GM18505 (cell line): ENCODE results near the gene EFCAB6.

Experiments
- ATAC-seq: cut with Tn5 transposase; IDR thresholded peaks from one replicate; pipeline ENCODE4 v1.9.1; 2021; ENCODE audit not compliant: unreplicated experiment
- POLR2A ChIP-seq: IDR thresholded peaks from 4 replicates; pipeline ENCODE4 v1.6.1; 2011; ENCODE audit warnings: borderline replicate concordance; ENCODE audit not compliant: insufficient read depth, insufficient read length; ENCODE audit errors: extremely low read depth

Gene EFCAB6

DNA sequence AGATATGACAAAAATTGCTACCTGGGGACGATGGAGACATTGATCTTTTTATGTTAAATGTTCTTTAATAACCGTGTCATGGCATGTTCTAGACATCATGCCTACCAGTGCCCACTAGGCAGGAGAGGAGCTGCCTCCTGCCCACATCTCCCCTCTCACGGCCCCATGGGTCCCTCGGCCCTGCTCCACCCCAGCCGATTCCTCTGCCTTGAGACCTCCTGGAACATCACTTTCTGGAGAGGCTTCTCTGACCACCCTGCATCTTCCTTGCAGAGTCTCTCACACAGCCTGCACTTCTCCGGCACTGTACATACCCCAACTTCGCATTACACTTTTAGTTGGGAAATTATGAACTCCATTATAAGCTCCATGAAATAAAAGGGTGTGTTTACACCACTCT is 16.8 kb downstream of the EFCAB6 start:
- TF ChIP-seq POLR2A: no peak
- no peak for ATAC-seq

DNA sequence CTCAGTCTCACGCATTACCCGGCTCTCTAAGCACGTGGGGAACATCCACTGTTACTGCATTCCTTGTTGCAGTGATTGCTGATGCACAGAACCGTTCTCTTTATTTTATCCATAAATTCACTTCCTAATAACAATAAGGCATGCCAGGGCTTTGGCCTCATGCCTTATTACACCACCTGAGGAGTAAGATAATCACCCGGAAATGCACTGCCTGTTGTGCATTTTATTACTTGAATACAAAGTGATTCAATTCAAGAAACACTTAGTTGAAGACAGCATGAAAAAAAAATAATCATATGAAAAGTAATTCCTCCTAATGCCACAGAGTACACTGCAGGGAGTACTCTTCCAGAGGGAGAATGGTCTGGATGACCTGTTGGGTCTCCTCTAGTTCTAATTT is 19.2 kb downstream of the EFCAB6 start:
- no peak for ATAC-seq
- TF ChIP-seq POLR2A: no peak

DNA sequence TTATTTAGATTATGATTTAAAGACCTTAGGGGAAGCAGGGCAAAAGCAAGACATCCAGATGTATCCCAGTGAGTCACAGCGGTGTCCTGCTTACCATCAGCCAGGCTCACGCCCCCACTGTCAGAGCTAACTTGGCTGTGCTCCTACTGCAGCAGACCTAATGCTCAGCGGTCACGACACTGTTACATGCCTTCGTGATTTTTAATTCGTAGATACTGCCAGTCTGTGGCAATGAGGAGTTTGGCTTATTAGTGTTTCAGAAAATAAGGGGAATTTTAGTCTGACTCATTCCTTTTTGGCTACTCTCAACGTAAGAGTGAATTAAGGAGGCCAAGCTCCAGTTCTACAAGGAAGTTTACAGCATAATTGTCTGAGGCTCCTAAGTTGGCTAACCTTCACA is 22.7 kb downstream of the EFCAB6 start:
- no peak for TF ChIP-seq POLR2A
- ATAC-seq: no peak

DNA sequence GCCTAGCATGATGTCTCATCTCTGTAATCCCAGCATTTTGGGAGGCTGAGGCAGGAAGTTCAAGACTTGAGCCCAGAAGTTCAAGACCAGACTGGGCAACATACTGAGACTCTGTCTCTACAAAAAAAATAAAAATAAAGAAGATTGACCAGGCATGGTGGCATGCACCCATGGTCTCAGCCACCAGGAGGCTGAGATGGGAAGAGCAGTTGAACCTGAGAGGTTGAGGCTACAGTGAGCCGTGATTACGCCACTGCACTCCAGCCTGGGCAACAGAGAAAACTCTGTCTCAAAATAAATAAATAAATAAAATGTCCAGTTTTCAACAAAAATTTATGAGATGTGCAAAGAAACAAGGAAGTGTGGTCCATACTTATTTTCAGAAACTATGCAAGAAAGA is 28.3 kb downstream of the EFCAB6 start:
- TF ChIP-seq POLR2A: no peak
- no peak for ATAC-seq

DNA sequence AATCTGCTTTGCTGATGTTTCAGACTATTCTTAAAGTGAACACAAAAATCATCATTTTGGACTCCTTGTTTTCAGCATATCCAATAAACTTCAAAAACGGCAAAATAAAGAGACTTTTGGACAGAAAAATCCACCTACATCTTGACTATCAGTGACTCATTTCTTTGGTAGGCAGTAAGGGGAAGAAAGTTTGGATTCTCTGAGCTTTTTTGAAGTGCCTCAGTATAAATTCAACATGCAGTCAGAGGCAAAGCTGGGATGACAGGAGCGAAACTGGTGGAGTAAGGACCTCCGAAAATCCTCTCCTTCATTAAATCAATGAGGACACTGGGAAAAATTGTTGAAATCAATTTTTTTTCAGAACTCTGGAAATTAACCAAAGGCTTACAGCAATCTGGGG is 29.7 kb downstream of the EFCAB6 start:
- TF ChIP-seq POLR2A: no peak

DNA sequence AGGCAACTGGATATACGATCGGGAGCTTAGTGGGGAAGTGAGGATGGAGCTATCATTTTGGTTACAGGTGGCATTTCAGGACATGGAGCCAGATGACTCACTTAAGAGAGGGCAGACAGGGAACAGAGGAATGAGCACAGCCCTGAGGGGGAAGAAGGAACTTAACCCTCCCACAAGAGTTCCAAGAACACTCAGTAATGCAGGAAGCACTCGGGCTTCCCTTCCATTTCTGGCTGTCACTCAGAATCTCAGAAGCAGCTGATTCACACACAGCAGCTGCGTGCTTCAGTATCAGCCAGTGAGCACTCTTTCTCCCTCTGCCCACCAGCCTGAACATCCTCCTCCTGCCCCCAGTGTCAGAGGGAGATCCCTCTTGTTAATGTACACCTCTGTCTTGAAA is 34.8 kb downstream of the EFCAB6 start:
- no peak for ATAC-seq
- TF ChIP-seq POLR2A: no peak

More for the DNA sequence above, 29.7 kb downstream of the EFCAB6 start:
- ATAC-seq: no peak

DNA sequence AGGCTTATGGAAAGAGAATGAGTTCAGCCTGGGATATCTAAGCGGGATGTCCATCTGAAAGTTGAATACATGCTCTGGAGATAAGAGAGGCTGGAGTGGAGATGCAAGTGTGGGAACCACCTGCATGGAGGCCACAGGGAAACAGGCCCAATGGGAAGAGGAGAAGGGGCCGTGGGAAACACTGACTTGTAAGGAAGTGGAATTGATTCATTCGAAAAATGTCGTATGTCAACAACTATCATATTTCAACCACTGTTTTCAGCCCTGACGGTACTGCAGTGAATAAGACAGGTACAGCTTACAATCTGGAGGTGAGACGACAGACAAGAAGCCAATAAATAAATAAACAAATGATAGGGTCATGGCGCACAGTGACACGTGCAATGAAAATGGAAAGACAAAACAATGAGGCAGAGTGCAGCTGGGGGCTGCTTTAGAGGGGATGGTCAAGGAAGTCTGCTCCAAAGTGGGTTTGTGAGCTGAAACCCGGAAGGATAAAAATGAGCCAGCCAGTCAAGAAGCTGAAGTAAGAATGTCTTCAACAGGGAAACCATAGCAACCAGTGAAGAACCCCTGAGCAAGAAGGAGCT is 35.9 kb downstream of the EFCAB6 start:
- no peak for TF ChIP-seq POLR2A
- no peak for ATAC-seq

DNA sequence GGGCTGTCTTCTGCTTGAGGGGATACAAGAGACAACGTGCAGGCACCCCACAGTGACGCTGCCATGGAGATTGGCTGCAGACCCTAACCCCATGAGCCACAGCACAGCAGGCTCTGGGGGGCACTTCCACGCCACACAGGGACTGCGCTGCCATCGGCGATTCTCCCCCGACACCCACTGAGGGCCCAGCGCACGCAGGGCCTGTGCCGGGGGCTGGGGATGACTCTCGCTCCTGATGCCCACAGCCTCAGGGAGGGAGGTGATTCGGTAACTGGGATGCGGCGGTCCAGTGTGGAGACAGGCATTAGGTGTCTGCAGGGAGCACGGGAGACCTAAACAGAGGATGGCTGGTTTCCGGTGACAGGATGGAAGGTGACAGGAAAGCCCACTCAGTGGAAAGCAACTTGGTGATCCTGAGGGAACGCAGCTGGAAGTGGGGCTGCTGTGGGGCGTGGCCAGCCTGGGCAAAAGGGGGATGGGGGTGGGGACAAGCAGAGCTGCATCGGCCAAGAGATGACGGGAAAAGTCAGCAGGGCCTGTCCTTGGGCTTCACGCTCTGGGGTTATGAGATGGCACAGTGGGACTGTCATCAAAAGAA is 37.7 kb downstream of the EFCAB6 start:
- TF ChIP-seq POLR2A: no peak
- no peak for ATAC-seq

DNA sequence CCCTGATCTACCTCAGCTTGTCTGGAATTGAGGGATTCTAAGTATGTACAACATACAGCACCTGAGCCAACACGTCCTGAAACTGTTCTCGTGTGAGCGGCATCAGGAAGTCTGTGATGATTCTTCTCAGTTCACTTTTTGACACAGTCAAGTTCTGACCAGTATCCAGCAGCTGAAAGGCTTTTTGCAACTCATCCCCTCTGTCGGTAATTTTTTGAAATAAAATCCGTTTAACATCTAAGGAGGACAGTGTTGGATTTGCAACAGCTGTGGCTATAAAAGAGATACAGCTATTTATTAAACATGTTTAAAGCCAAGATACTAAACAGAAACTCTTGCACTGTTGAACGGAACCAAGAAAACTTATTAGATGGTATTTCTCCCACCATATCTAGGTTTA is 39.3 kb downstream of the EFCAB6 start:
- ATAC-seq: no peak
- TF ChIP-seq POLR2A: no peak

DNA sequence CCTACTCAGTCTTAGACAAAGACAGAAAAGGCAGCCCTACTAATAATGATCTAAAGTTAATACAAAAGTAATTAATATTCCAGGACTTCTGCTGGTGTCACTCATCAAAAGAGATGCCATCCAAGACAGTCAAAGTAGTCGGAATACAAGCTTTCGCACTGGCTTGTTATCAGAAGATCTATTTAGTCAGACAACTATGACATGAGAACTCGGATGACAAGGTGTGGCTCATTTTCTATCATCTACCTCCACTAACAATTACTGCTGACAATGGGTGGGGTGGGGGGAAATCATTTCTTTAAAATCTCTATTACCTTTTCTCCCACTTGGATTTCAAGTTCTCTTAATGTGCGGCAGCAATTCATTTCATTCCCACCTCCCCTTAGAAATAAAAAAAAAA is 56.7 kb downstream of the EFCAB6 start:
- TF ChIP-seq POLR2A: no peak
- no peak for ATAC-seq

DNA sequence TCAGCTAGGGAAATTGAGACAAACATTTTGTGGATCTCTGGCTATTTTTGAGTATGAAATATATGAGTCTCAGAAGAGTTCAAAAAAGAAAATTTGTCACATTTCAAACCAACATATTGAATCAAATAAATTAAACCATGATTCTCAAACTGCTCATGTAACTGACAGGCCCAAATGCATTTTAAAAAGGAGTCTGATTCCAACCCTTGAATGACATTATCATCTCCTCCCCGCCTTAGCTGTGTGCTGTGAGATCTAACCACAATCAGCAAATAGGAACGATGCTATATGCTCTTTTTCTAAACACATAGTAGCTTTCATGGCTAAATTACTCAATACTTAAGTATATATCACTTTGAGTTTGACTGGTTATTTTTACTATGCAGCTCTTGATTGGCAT is 57.1 kb downstream of the EFCAB6 start:
- no peak for TF ChIP-seq POLR2A
- no peak for ATAC-seq

DNA sequence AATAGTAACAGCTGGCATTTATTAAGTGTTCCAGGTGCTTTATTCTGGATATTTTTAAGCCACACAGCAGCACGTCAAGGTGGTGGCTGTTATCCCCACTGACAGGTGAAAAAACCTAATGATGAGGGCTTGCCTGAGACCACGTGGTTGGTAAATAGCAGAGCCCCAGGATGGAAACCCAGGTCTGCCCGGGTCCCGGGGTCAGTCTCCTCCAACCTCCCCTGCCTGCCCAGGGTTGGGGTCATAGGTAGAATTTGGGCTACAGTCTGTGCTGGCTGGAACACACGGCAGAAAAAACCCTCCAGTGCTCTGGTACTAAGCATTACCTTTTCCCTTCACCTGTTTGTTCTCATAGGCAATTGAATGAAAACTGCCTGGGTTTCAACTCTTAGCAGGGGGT is 57.9 kb downstream of the EFCAB6 start:
- TF ChIP-seq POLR2A: no peak
- no peak for ATAC-seq

DNA sequence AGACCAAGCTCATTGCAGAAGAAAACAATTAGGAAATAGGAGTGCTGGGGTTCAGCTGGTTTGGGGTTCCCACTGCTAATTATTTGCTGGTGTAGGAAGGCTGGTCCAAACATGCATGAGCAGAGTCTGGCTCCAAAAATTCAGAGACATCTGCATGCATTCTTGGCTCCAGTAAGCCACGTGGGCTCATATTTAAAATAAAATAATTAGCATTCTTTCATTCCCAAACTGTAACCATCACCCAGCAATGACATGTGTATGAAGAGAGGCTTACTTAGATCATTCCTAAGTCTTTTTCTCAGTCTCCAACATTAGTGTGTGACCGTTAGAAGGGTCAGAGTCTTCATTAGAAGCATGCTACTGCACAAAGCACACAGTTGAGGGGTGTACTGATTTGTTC is 58.4 kb downstream of the EFCAB6 start:
- no peak for ATAC-seq
- TF ChIP-seq POLR2A: no peak

DNA sequence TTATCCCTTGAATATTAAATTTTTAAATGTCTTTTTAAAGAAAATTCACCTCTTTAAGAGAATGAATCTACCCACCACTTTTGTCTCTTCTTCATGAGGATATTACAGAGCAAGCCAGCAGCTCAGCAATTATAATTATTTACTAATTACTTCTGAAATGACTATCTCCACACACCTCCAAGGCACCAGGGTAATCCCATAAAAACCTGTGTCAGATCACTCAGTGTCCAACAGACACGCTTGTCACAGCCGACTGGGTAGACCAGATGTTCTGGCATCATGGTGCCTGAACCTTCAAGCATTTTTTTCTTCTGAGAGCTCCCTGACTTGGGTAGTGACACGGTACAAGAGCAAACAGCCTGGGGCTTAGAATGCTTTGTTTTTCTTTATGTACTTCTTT is 61.4 kb downstream of the EFCAB6 start:
- no peak for TF ChIP-seq POLR2A
- no peak for ATAC-seq

DNA sequence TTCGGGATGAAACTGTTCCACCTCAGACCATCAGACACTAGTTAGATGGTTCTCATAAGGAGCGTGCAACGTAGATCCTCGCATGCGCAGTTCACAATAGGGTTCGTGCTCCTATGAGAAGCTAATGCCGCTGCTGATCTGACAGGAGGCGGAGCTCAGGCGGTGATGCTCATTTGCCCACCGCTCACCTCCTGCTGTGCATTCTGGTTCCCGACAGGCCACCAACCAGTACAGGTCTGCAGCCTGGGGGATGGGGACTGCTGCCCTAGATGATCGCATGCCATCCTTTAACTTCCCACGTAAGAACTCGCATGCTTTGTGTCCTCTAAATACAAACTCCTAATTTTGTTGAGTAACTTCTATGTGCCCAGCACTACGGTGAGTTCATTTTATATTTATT is 62.6 kb downstream of the EFCAB6 start:
- ATAC-seq: no peak
- TF ChIP-seq POLR2A: no peak
